H1 (cell line): ENCODE measurements around the gene MRPL36. TPM values are rescaled to one million over a fixed set of nuclear protein-coding genes. Genes with fewer than 3 reads are reported as not detected.

Experiments used
- CTCF ChIA-PET: fragments of 300-600 bp; sonication (Branson Sonifier 250); formaldehyde crosslinking; loops from one replicate; lab custom pipeline; 2021; ENCODE audit not compliant: partially characterized antibody; lab: Charles Lee
- POLR2A ChIA-PET: fragments of 300-600 bp; sonication (Branson Sonifier 250); formaldehyde crosslinking; loops from one replicate; lab custom pipeline; 2021; ENCODE audit warnings: inconsistent platforms; ENCODE audit not compliant: partially characterized antibody; lab: Charles Lee
- DNase-seq, 2 experiments: peaks; one replicate each; pipeline versions ENCODE4 v3.0.0 to v3.0.0-alpha.2; 2010 to 2022; ENCODE audit warnings: low spot score in 2 of 2, low read depth in 1 of 2, mixed read lengths in 1 of 2
- FAIRE-seq: peaks from 2 replicates; lab custom pipeline; 2011; peaks lifted over from hg19 to GRCh38; lab: Jason Lieb, UNC
- H2AFZ ChIP-seq: 2 replicates; pipeline ENCODE4 v1.8.1; 2012; ENCODE audit warnings: low read length, inconsistent platforms
- H2AK5ac ChIP-seq: 2 replicates; pipeline ENCODE4 v1.6.1; 2013; ENCODE audit warnings: low read depth, low read length
- H2BK120ac ChIP-seq: replicated peaks from 2 replicates; pipeline ENCODE3; 2013; ENCODE audit warnings: low read depth, low read length, inconsistent platforms
- H2BK12ac ChIP-seq: 2 replicates; pipeline ENCODE4 v1.6.1; 2013; ENCODE audit warnings: low read depth, low read length
- H2BK15ac ChIP-seq: 2 replicates; pipeline ENCODE4 v1.6.1; 2013; ENCODE audit warnings: low read length
- H2BK20ac ChIP-seq: 2 replicates; pipeline ENCODE4 v1.6.1; 2013; ENCODE audit warnings: low read length
- H2BK5ac ChIP-seq: 2 replicates; pipeline ENCODE4 v1.6.1; 2013; ENCODE audit warnings: low read depth, low read length
- H3K14ac ChIP-seq: 2 replicates; pipeline ENCODE4 v1.6.1; 2013; ENCODE audit warnings: inconsistent platforms; ENCODE audit not compliant: insufficient read length
- H3K18ac ChIP-seq: 2 replicates; pipeline ENCODE4 v1.6.1; 2013; ENCODE audit warnings: low read length; ENCODE audit errors: extremely low read depth
- H3K23ac ChIP-seq: 2 replicates; pipeline ENCODE4 v1.6.1; 2013; ENCODE audit warnings: inconsistent platforms; ENCODE audit not compliant: insufficient read length
- H3K23me2 ChIP-seq: 2 replicates; pipeline ENCODE4 v1.6.1; 2013; ENCODE audit warnings: low read depth, low read length
- H3K27ac ChIP-seq: 2 replicates; pipeline ENCODE4 v1.6.1; 2011; ENCODE audit warnings: low read depth, low read length, inconsistent platforms
- H3K27me3 ChIP-seq, 4 experiments: replicated peaks in 1 of 4; 1 replicate in 1 of 4; 2 replicates in 3 of 4; pipeline versions ENCODE4 v1.6.1 to v1.8.1; 2011 to 2013; ENCODE audit warnings: low read length in 3 of 4, mild to moderate bottlenecking in 3 of 4, inconsistent platforms in 2 of 4, mixed read lengths in 2 of 4, moderate library complexity in 1 of 4; ENCODE audit not compliant: control insufficient read depth in 3 of 4, insufficient read depth in 3 of 4; ENCODE audit errors: extremely low read depth in 1 of 4
- H3K36me3 ChIP-seq, 4 experiments: 2 replicates each; pipeline versions ENCODE4 v1.6.1 to v1.8.1; 2011 to 2013; ENCODE audit warnings: mild to moderate bottlenecking in 4 of 4, low read length in 3 of 4, moderate library complexity in 2 of 4, control low read depth in 1 of 4, inconsistent platforms in 1 of 4; ENCODE audit not compliant: insufficient read depth in 4 of 4, control insufficient read depth in 2 of 4
- H3K4ac ChIP-seq: replicated peaks from 2 replicates; pipeline ENCODE3; 2013; ENCODE audit warnings: low read length, low read depth, mixed read lengths, inconsistent platforms; ENCODE audit not compliant: insufficient read length
- H3K4me1 ChIP-seq, 4 experiments: replicated peaks in 1 of 4; 1 replicate in 1 of 4; 2 replicates in 3 of 4; pipeline versions ENCODE4 v1.6.1 to v1.8.1; 2011 to 2013; ENCODE audit warnings: low read length in 3 of 4, inconsistent platforms in 2 of 4, mixed read lengths in 1 of 4; ENCODE audit not compliant: insufficient read depth in 4 of 4, control insufficient read depth in 3 of 4
- H3K4me2 ChIP-seq, 2 experiments: 2 replicates each; pipeline versions ENCODE4 v1.6.1 to v1.8.1; 2011 to 2013; ENCODE audit warnings: low read depth in 2 of 2, low read length in 2 of 2, control low read depth in 1 of 2, inconsistent platforms in 1 of 2, mild to moderate bottlenecking in 1 of 2; ENCODE audit not compliant: insufficient read depth in 1 of 2
- H3K4me3 ChIP-seq, 4 experiments: fragments of 200-600, 300-600 bp in 1 of 4; sonication (generic), shearing (Covaris generic), sonication (Bioruptor Twin) in 1 of 4; 2 replicates each; pipeline versions ENCODE4 v1.5.1 to v1.8.1; 2011 to 2016; ENCODE audit warnings: low read length in 4 of 4, low read depth in 3 of 4, control low read depth in 2 of 4, inconsistent platforms in 2 of 4, mild to moderate bottlenecking in 2 of 4, mixed read lengths in 1 of 4, moderate library complexity in 1 of 4; ENCODE audit not compliant: insufficient read depth in 2 of 4; ENCODE audit errors: extremely low read depth in 1 of 4
- H3K56ac ChIP-seq: replicated peaks from 2 replicates; pipeline ENCODE3; 2013; ENCODE audit warnings: low read depth, mild to moderate bottlenecking, mixed read lengths, low read length, inconsistent platforms; ENCODE audit not compliant: insufficient read length
- H3K79me1 ChIP-seq: 2 replicates; pipeline ENCODE4 v1.6.1; 2013; ENCODE audit warnings: low read depth, low read length, control low read depth
- H3K79me2 ChIP-seq, 2 experiments: 2 replicates each; pipeline versions ENCODE4 v1.6.1 to v1.8.1; 2012 to 2013; ENCODE audit warnings: low read length in 2 of 2, mild to moderate bottlenecking in 2 of 2, inconsistent platforms in 1 of 2; ENCODE audit not compliant: insufficient read depth in 2 of 2, control insufficient read depth in 1 of 2
- H3K9ac ChIP-seq, 4 experiments: replicated peaks in 1 of 4; 1 replicate in 1 of 4; 2 replicates in 3 of 4; pipeline versions ENCODE4 v1.6.1 to v1.8.1; 2011 to 2013; ENCODE audit warnings: low read depth in 3 of 4, low read length in 3 of 4, control low read depth in 2 of 4, mild to moderate bottlenecking in 2 of 4, moderate library complexity in 2 of 4, inconsistent platforms in 1 of 4; ENCODE audit errors: extremely low read depth in 1 of 4
- H3K9me3 ChIP-seq, 2 experiments: 2 replicates each; pipeline versions ENCODE4 v1.6.1 to v1.8.1; 2012 to 2013; ENCODE audit warnings: mild to moderate bottlenecking in 2 of 2, moderate library complexity in 2 of 2, control low read depth in 1 of 2, inconsistent platforms in 1 of 2, low read depth in 1 of 2, low read length in 1 of 2, mixed read lengths in 1 of 2; ENCODE audit not compliant: insufficient read depth in 2 of 2
- H4K20me1 ChIP-seq, 2 experiments: replicated peaks in 1 of 2; 2 replicates each; pipeline versions ENCODE3 to v1.8.1; 2011 to 2013; ENCODE audit warnings: inconsistent platforms in 2 of 2, low read length in 2 of 2, mild to moderate bottlenecking in 1 of 2; ENCODE audit not compliant: insufficient read depth in 2 of 2, control insufficient read depth in 1 of 2
- H4K5ac ChIP-seq: 2 replicates; pipeline ENCODE4 v1.6.1; 2013; ENCODE audit warnings: low read length, low read depth, mixed read lengths, inconsistent platforms; ENCODE audit not compliant: insufficient read length
- H4K8ac ChIP-seq: 2 replicates; pipeline ENCODE4 v1.8.0; 2013; ENCODE audit warnings: mild to moderate bottlenecking, moderate library complexity, low read length, inconsistent platforms; ENCODE audit not compliant: insufficient read depth; ENCODE audit errors: extremely low read depth
- H4K91ac ChIP-seq: replicated peaks from 2 replicates; pipeline ENCODE3; 2013; ENCODE audit warnings: low read length, mixed read lengths, inconsistent platforms; ENCODE audit not compliant: insufficient read length
- CHD1 ChIP-seq: IDR thresholded peaks from 2 replicates; pipeline ENCODE4 v1.6.1; 2012; ENCODE audit warnings: low read depth, low read length, improper control_type of control experiment
- CTBP2 ChIP-seq: IDR thresholded peaks from 2 replicates; pipeline ENCODE4 v1.7.0; 2011; ENCODE audit warnings: borderline replicate concordance, mild to moderate bottlenecking, moderate library complexity, mixed read lengths, low read length; ENCODE audit not compliant: insufficient read depth, insufficient read length
- HDAC6 ChIP-seq: IDR thresholded peaks from one replicate; pipeline ENCODE4 v1.7.1; 2012; ENCODE audit warnings: low read depth, mild to moderate bottlenecking, inconsistent platforms, low read length, moderate library complexity
- SAP30 ChIP-seq: fragments of 300-600 bp; sonication (generic); IDR thresholded peaks from 2 replicates; pipeline ENCODE4 v1.7.1; 2012; ENCODE audit warnings: low read length, moderate library complexity, mild to moderate bottlenecking, inconsistent platforms; ENCODE audit not compliant: insufficient read depth, insufficient replicate concordance
- WGBS, 2 experiments: shearing (Covaris generic) in 1 of 2; methylation state at CpG; one replicate each; pipeline versions ENCODE4 v1.1.6 to v1.1.7; 2013 to 2015; ENCODE audit warnings: low lambda C conversion rate in 2 of 2, mixed read lengths in 2 of 2, inconsistent platforms in 1 of 2, low coverage in 1 of 2, missing lambda C conversion rate in 1 of 2; ENCODE audit not compliant: insufficient replicate concordance in 2 of 2, insufficient coverage in 1 of 2, insufficient read length in 1 of 2; ENCODE audit errors: extremely low coverage in 1 of 2, missing lambda C conversion rate in 1 of 2; 5-methylcytosine and 5-hydroxymethylcytosine counted together
- polyA plus RNA-seq, 7 experiments: library from polyadenylated mRNA; depleted of rRNA in 3 of 7; stranded (reverse) in 5 of 7; unstranded in 2 of 7; fragments of >200 nt in 5 of 7; fragments of 200-250 nt in 2 of 7; gene quantifications; 1 replicate in 5 of 7; 2 replicates in 1 of 7; 4 replicates in 1 of 7; pipeline versions ENCODE4 v1.2.1 to v1.2.3, GENCODE V29; 2011 to 2013; ENCODE audit warnings: missing spikeins in 2 of 7, mixed read lengths in 2 of 7
- total RNA-seq: library from RNA; stranded (reverse); fragmentation: NEBNext Ultra II Directional; extraction: Animal tissue kit (Norgen Biotek cat#: 25700); gene quantifications from 2 replicates; pipeline ENCODE4 v1.2.1, GENCODE V29; 2021

The MRPL36 gene
- total and polyA plus RNA-seq, 2 of the 8 experiments (the other 6 are each of a cell fraction or from before 2014, with no cell fraction given): 56.3 to 81.5 TPM

- H3K27me3 ChIP-seq: no peaks in the 10 kb centered on the region
- no peak overlapping the region for H2BK20ac ChIP-seq
- no peak overlapping the region for H2BK15ac ChIP-seq
- H3K9me3 ChIP-seq: no peaks in the 10 kb centered on the region
- H3K4me1 ChIP-seq: peaks cover 0 to 15% (median 12%) of the 10 kb centered on the region in 4 experiments; a peak in 5 of 7 replicates
- CTCF ChIA-PET: interaction anchor here (0.6 to 1.3 kb wide), 7 partner anchors 9 to 58 kb away, joined by 3 read pairs; no protein-coding TSS in a partner anchor
- H4K8ac ChIP-seq: no peak overlapping the region
- no peak overlapping the region for H2AFZ ChIP-seq
- H3K79me1 ChIP-seq: peaks cover 7% of the 10 kb centered on the region; the same call in 1 of the 2 replicates
- POLR2A ChIA-PET: no interaction called here
- no peak overlapping the region for H3K23ac ChIP-seq
- no peak overlapping the region for H3K4me2 ChIP-seq
- FAIRE-seq (no peak), DNase-seq (no peak)
- no peak overlapping the region for H3K14ac ChIP-seq
- 81% methylated on average over 10 of the region's 10 CpGs; no CpG with 5 or more reads in 1 of the 2 experiments for WGBS, 2 experiments
- no peak overlapping the region for H3K4ac ChIP-seq
- H3K36me3 ChIP-seq: peaks cover 14 to 20% (median 16%) of the 10 kb centered on the region in 4 experiments
- H3K56ac ChIP-seq: no peak overlapping the region
- peaks cover 0 to 9% of the 10 kb centered on the region in 2 experiments; a peak in 1 of 4 replicates for H3K79me2 ChIP-seq
- no peak overlapping the region for H3K27ac ChIP-seq
- no peak overlapping the region for H4K5ac ChIP-seq
- no peak overlapping the region for H3K9ac ChIP-seq
- H3K4me3 ChIP-seq: no peak overlapping the region
- no peak overlapping the region for H2BK12ac ChIP-seq
- H2BK5ac ChIP-seq: no peak overlapping the region
- no peak overlapping the region for H4K91ac ChIP-seq
- TF ChIP-seq CTBP2: no peak
- no peak for TF ChIP-seq SAP30
- TF ChIP-seq CHD1: no peak
- no peak for TF ChIP-seq HDAC6
- H3K23me2 ChIP-seq: no peaks in the 10 kb centered on the region
- H3K18ac ChIP-seq: no peak overlapping the region
- no peak overlapping the region for H2AK5ac ChIP-seq
- peaks cover 5 to 9% of the 10 kb centered on the region in 2 experiments for H4K20me1 ChIP-seq
- no peak overlapping the region for H2BK120ac ChIP-seq
Measured at GRCh38 chr5:1793301-1793740, 6.3 kb downstream of the MRPL36 start.
